ENCODE measurements around the gene GPR26.

DNA sequence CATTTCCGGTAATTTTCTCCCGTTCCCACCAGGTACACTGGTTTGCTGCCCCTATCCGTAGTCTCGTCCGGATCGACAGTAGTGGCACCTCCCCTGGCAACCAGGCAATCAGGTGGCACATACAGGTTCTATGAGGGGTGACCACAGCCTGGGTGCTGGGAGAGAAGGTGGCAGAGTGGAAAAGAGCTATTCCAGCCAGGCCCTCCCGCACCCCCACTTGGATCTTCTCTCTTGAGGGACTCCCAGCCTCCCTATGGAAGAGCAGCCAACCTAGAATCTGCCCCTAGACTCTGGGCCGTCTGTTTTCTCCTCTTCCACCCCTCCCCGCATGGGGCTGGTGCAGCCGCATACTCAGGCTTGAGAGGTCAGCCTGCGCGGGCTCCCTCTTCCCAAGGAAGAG lies 58.6 kb downstream of the GPR26 start:
- TF ChIP-seq, protein P1, sequence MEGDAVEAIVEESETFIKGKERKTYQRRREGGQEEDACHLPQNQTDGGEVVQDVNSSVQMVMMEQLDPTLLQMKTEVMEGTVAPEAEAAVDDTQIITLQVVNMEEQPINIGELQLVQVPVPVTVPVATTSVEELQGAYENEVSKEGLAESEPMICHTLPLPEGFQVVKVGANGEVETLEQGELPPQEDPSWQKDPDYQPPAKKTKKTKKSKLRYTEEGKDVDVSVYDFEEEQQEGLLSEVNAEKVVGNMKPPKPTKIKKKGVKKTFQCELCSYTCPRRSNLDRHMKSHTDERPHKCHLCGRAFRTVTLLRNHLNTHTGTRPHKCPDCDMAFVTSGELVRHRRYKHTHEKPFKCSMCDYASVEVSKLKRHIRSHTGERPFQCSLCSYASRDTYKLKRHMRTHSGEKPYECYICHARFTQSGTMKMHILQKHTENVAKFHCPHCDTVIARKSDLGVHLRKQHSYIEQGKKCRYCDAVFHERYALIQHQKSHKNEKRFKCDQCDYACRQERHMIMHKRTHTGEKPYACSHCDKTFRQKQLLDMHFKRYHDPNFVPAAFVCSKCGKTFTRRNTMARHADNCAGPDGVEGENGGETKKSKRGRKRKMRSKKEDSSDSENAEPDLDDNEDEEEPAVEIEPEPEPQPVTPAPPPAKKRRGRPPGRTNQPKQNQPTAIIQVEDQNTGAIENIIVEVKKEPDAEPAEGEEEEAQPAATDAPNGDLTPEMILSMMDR (IDR thresholded peaks at IDR 0.05) = no peak
- TF ChIP-seq POLR2A (IDR thresholded peaks at IDR 0.05) = no peak
